K562 (cell line): ENCODE results near the gene PIK3CA. TPM values are rescaled to one million over a fixed set of nuclear protein-coding genes. Genes with fewer than 3 reads are reported as not detected.

Experiments used
- ATAC-seq: fragments of 200-7000 bp; cut with Tn5 transposase; 3 replicates; pipeline ENCODE4 v1.9.1; 2020; ENCODE audit warnings: moderate library complexity
- BruUV-seq: library from RNA; stranded (reverse); fragments of 400-500 nt; replicated peaks from 2 replicates; lab custom pipeline; 2021; lab: Mats Ljungman, UMichigan
- CTCF ChIA-PET: fragments of 300-600 bp; formaldehyde crosslinking; extraction: SDS; loops from one replicate; lab custom pipeline; 2021; ENCODE audit warnings: low intra/inter-chr PET ratio; lab: Yijun Ruan, JAX
- POLR2A ChIA-PET: fragments of 300-600, 350-650 bp; sonication (Branson Sonifier 250); formaldehyde crosslinking; extraction: SDS; loops from one replicate; lab custom pipeline; 2021; ENCODE audit warnings: antibody characterized with exemption, inconsistent platforms; lab: Yijun Ruan, JAX
- DNase-seq, 4 experiments: peaks; one replicate each; pipeline versions ENCODE4 v3.0.0 to v3.0.0-alpha.2; 2011 to 2018; ENCODE audit warnings: low spot score in 3 of 4, mixed read lengths in 3 of 4; ENCODE audit errors: extremely low read depth in 1 of 4
- FAIRE-seq: peaks from 2 replicates; lab custom pipeline; 2011; peaks lifted over from hg19 to GRCh38; lab: Jason Lieb, UNC
- H2AFZ ChIP-seq: 2 replicates; pipeline ENCODE4 v1.6.0; 2011; ENCODE audit warnings: low read depth, low read length, control low read depth, inconsistent platforms
- H3K27ac ChIP-seq: fragments of 200-600 bp; 3 replicates; pipeline ENCODE4 v1.8.0; 2011; ENCODE audit warnings: low read depth, mild to moderate bottlenecking, control low read depth, inconsistent platforms, low read length, moderate library complexity, mixed read lengths; ENCODE audit errors: extremely low read depth
- H3K27me3 ChIP-seq, 2 experiments: fragments of 300-600 bp in 1 of 2; 2 replicates in 1 of 2; 3 replicates in 1 of 2; pipeline versions ENCODE4 v1.6.0 to v1.8.0; 2011; ENCODE audit warnings: inconsistent platforms in 2 of 2, low read length in 2 of 2, mild to moderate bottlenecking in 1 of 2, mixed read lengths in 1 of 2, moderate library complexity in 1 of 2; ENCODE audit not compliant: control insufficient read depth in 2 of 2, insufficient read depth in 2 of 2
- H3K36me3 ChIP-seq: fragments of 300-600 bp; 3 replicates; pipeline ENCODE4 v1.8.0; 2011; ENCODE audit warnings: mild to moderate bottlenecking, low read length, inconsistent platforms; ENCODE audit not compliant: control insufficient read depth, insufficient read depth
- H3K4me1 ChIP-seq, 2 experiments: fragments of 200-600 bp in 1 of 2; replicated peaks in 1 of 2; 2 replicates in 1 of 2; 3 replicates in 1 of 2; pipeline versions ENCODE4 v1.5.1 to v1.8.0; 2011; ENCODE audit warnings: inconsistent platforms in 2 of 2, low read length in 2 of 2, mild to moderate bottlenecking in 1 of 2, mixed read lengths in 1 of 2, moderate library complexity in 1 of 2; ENCODE audit not compliant: control insufficient read depth in 2 of 2, insufficient read depth in 2 of 2
- H3K4me2 ChIP-seq: 2 replicates; pipeline ENCODE4 v1.6.1; 2011; ENCODE audit warnings: low read length, control low read depth, inconsistent platforms, mixed read lengths; ENCODE audit not compliant: insufficient read depth
- H3K4me3 ChIP-seq: fragments of 200-600 bp; sonication (generic), shearing (Covaris generic); 2 replicates; pipeline ENCODE4 v1.5.1; 2016; ENCODE audit warnings: control low read depth, inconsistent platforms
- H3K79me2 ChIP-seq: fragments of 200-600 bp; 3 replicates; pipeline ENCODE4 v1.8.0; 2011; ENCODE audit warnings: low read length, inconsistent platforms; ENCODE audit not compliant: control insufficient read depth, insufficient read depth
- H3K9ac ChIP-seq, 2 experiments: 2 replicates each; pipeline versions ENCODE4 v1.6.0 to v1.6.1; 2011; ENCODE audit warnings: low read depth in 2 of 2, low read length in 2 of 2, control low read depth in 1 of 2, inconsistent platforms in 1 of 2, mild to moderate bottlenecking in 1 of 2, mixed read lengths in 1 of 2; ENCODE audit not compliant: insufficient read depth in 1 of 2
- H3K9me1 ChIP-seq: one replicate; pipeline ENCODE4 v1.6.0; 2011; ENCODE audit warnings: inconsistent platforms, mild to moderate bottlenecking, low read length, moderate library complexity; ENCODE audit not compliant: control insufficient read depth, insufficient read depth
- H3K9me3 ChIP-seq: replicated peaks from 2 replicates; pipeline ENCODE4 v1.5.1; 2011; ENCODE audit warnings: low read depth, low read length, inconsistent platforms; ENCODE audit not compliant: control insufficient read depth, insufficient read depth
- H4K20me1 ChIP-seq: replicated peaks from 2 replicates; pipeline ENCODE4 v1.6.1; 2011; ENCODE audit warnings: low read length, inconsistent platforms, mixed read lengths; ENCODE audit not compliant: control insufficient read depth, insufficient read depth
- HCFC1 ChIP-seq: IDR thresholded peaks from 2 replicates; pipeline ENCODE4 v1.6.1; 2012; ENCODE audit warnings: low read depth, low read length, improper control_type of control experiment
- HLTF ChIP-seq: fragments of 450-650 bp; IDR thresholded peaks from 2 replicates; pipeline ENCODE4 v1.6.1; 2016
- LEF1 ChIP-seq: fragments of 450-650 bp; IDR thresholded peaks from 2 replicates; pipeline ENCODE4 v1.6.1; 2016; ENCODE audit warnings: mild to moderate bottlenecking
- MYC ChIP-seq, 2 experiments: fragments of 250-450 bp in 1 of 2; sonication (Bioruptor Pico) in 1 of 2; IDR thresholded peaks; 2 replicates each; pipeline versions ENCODE4 v1.5.1 to v1.6.1; 2012 to 2021; ENCODE audit warnings: low read depth in 2 of 2, borderline replicate concordance in 1 of 2, improper control_type of control experiment in 1 of 2, low read length in 1 of 2, mild to moderate bottlenecking in 1 of 2, moderate library complexity in 1 of 2
- NKRF ChIP-seq: fragments of 450-650 bp; IDR thresholded peaks from 2 replicates; pipeline ENCODE4 v1.6.1; 2016; ENCODE audit warnings: borderline replicate concordance
- POLR3A ChIP-seq: IDR thresholded peaks from 2 replicates; pipeline ENCODE4 v1.6.1; 2011; ENCODE audit warnings: borderline replicate concordance, mild to moderate bottlenecking, moderate library complexity; ENCODE audit not compliant: insufficient read length, insufficient read depth; ENCODE audit errors: extremely low read depth
- SRF ChIP-seq, 2 experiments: fragments of 250-450, 450-650 bp in 1 of 2; sonication (Bioruptor Pico) in 1 of 2; sonication (generic) in 1 of 2; formaldehyde crosslinking; IDR thresholded peaks; 2 replicates each; pipeline versions ENCODE4 v1.5.0 to v1.5.1; 2020 to 2022; ENCODE audit warnings: mild to moderate bottlenecking in 1 of 2, missing genetic modification reagents in 1 of 2
- TRIM24 ChIP-seq, 2 experiments: fragments of 450-650 bp; IDR thresholded peaks; 2 replicates each; pipeline ENCODE4 v1.6.1; 2016
- ZNF583 ChIP-seq: fragments of 250-450 bp; sonication (Bioruptor Pico); IDR thresholded peaks from 2 replicates; pipeline ENCODE4 v1.4.0; 2020
- ZNF592 ChIP-seq: fragments of 450-650 bp; IDR thresholded peaks from 2 replicates; pipeline ENCODE4 v1.6.1; 2017; ENCODE audit warnings: antibody characterized with exemption, mild to moderate bottlenecking
- WGBS: fragments of 100-300 bp; shearing (Covaris generic); methylation state at CpG from one replicate; pipeline ENCODE4 v1.1.6; 2016; ENCODE audit warnings: low coverage, mixed read lengths; ENCODE audit not compliant: insufficient coverage; ENCODE audit errors: missing lambda C conversion rate; 5-methylcytosine and 5-hydroxymethylcytosine counted together
- in situ Hi-C: fragments of 300-500 bp; cut with MboI; formaldehyde crosslinking; loops from 4 replicates; pipeline ENCODE4 v1.15.0; 2018; ENCODE audit warnings: inconsistent platforms, mixed read lengths
- intact Hi-C: fragments of 100-400 bp; cut with micrococcal nuclease; formaldehyde crosslinking; loops from 2 replicates; pipeline ENCODE4 v1.14.2; 2022
- polyA plus RNA-seq, 8 experiments: library from polyadenylated mRNA; depleted of rRNA in 4 of 8; stranded (reverse) in 5 of 8; unstranded in 3 of 8; fragments of >200 nt; fragmentation: Nextera tagmentation in 2 of 8; fragmentation: Illumina TruSeq in 1 of 8; extraction: Ambion mirVana in 2 of 8; extraction: Trizol in 1 of 8; gene quantifications; 2 replicates each; pipeline versions ENCODE4 v1.2.1 to v1.2.3, GENCODE V29; 2011 to 2014; ENCODE audit warnings: inconsistent platforms in 1 of 8, missing spikeins in 1 of 8
- total RNA-seq, 7 experiments: library from RNA; depleted of rRNA in 6 of 7; stranded (reverse); fragments of >200 nt in 6 of 7; fragmentation: Illumina TruSeq in 2 of 7; extraction: Trizol in 2 of 7; gene quantifications; 2 replicates each; pipeline versions ENCODE4 v1.2.1 to v1.2.3, GENCODE V29; 2011 to 2021; ENCODE audit warnings: low replicate concordance in 1 of 7

PIK3CA gene
- total and polyA plus RNA-seq, 9 of the 15 experiments (the other 6 are each of a cell fraction or from before 2014, with no cell fraction given), result 3.8 to 19.4 (median 10.8) TPM

- Histone ChIP-seq H3K9me1 (no peaks in the 10 kb centered on the region), H3K9ac (no peak overlapping the region), H3K4me3 (no peak overlapping the region), H3K27ac (no peak overlapping the region), H3K4me1 (no peaks in the 10 kb centered on the region; a peak in 1 of 5 replicates), H3K79me2 (peaks cover 27% of the 10 kb centered on the region), H3K9me3 (no peaks in the 10 kb centered on the region), H4K20me1 (no peaks in the 10 kb centered on the region), H3K36me3 (no peaks in the 10 kb centered on the region), H3K27me3 (no peaks in the 10 kb centered on the region), H2AFZ (no peak overlapping the region), H3K4me2 (no peak overlapping the region)
- 21% methylated on average over 3 of the region's 3 CpGs for WGBS
- no peak for FAIRE-seq
- TF ChIP-seq MYC (IDR thresholded peaks at IDR 0.05; ENCODE audit: low read depth, low read length) (no peak), MYC (CRISPR knock-in tag; IDR thresholded peaks at IDR 0.05; ENCODE audit: borderline replicate concordance, low read depth) (no peak), SRF (CRISPR knock-in tag; IDR thresholded peaks at IDR 0.05) (peak in 1 of 2 experiments; percentile 88; a peak in 2 of 4 replicates), POLR3A (no peak)
- no TSS peak for BruUV-seq
- ATAC-seq, result no peak; the same call in 2 of the 3 replicates
- ChIA-PET POLR2A (interaction anchor here (0.7 to 1.8 kb wide), 2 partner anchors 10 to 26 kb away, joined by 3 to 7 read pairs; no protein-coding TSS in a partner anchor), CTCF (no interaction called here)
- in situ Hi-C loops (no loop called here), intact Hi-C loops (no loop called here)
- DNase-seq, result no peak
These were observed 27.2 kb downstream of the PIK3CA start for GRCh38 chr3:179175358-179175757.

- no peaks in the 10 kb centered on the region for H3K9me3 ChIP-seq
- H3K4me2 ChIP-seq, result no peak overlapping the region
- H3K9me1 ChIP-seq, result no peaks in the 10 kb centered on the region
- no peaks in the 10 kb centered on the region for H3K27me3 ChIP-seq
- no peak overlapping the region for H3K9ac ChIP-seq
- no TSS peak for BruUV-seq
- TF ChIP-seq NKRF (no peak), LEF1 (no peak), ZNF583 (CRISPR knock-in tag) (no peak), HLTF (no peak), HCFC1 (no peak), TRIM24 (IDR thresholded peaks at IDR 0.05) (no peak), ZNF592 (no peak)
- CTCF ChIA-PET, result no interaction called here
- H3K4me3 ChIP-seq, result no peak overlapping the region
- H2AFZ ChIP-seq, result no peak overlapping the region
- no peak for ATAC-seq
- H3K79me2 ChIP-seq, result peaks cover 50% of the 10 kb centered on the region
- H3K36me3 ChIP-seq, result no peaks in the 10 kb centered on the region
- in situ Hi-C loops, result no loop called here
- DNase-seq, result no peak
- no peak overlapping the region for H3K27ac ChIP-seq
- H4K20me1 ChIP-seq, result no peaks in the 10 kb centered on the region; the same call in 1 of the 2 replicates
- H3K4me1 ChIP-seq, result peaks cover 3 to 17% of the 10 kb centered on the region in 2 experiments; a peak in 3 of 5 replicates
- intact Hi-C loops, result no loop called here
- no peak for FAIRE-seq
- POLR2A ChIA-PET, result interaction anchor here (0.7 kb wide), 1 partner anchor 71 kb away, joined by 3 read pairs; no protein-coding TSS in a partner anchor
These were observed 29.5 kb downstream of the PIK3CA start for GRCh38 chr3:179177611-179178010.
